T-cell (primary cell): ENCODE measurements around the gene NEUROD2. TPM values are rescaled to one million over a fixed set of nuclear protein-coding genes. Genes with fewer than 3 reads are reported as not detected.

ENCODE experiments used
- ATAC-seq, 4 experiments: fragments of 200-7000 bp in 3 of 4; fragments of 150-1000 bp in 1 of 4; cut with Tn5 transposase; replicated peaks in 1 of 4; 1 replicate in 3 of 4; 2 replicates in 1 of 4; pipeline ENCODE4 v1.10.0; 2021; ENCODE audit warnings: moderate library complexity in 3 of 4, mild to moderate bottlenecking in 2 of 4, moderate number of reproducible peaks in 1 of 4
- CTCF ChIA-PET, 2 donors: fragments of 300-600 bp; sonication (Branson Sonifier 250); formaldehyde crosslinking; loops; one replicate each; lab custom pipeline; 2022; ENCODE audit warnings: antibody characterized with exemption in 2 of 2; lab: Charles Lee
- POLR2A ChIA-PET, 2 donors: fragments of 300-600 bp; sonication (Branson Sonifier 250); formaldehyde crosslinking; loops; one replicate each; lab custom pipeline; 2022; ENCODE audit warnings: antibody characterized with exemption in 2 of 2; lab: Charles Lee
- DNase-seq, 35 experiments: peaks; one replicate each; pipeline versions ENCODE4 v3.0.0 to v3.0.0-alpha.2; 2013 to 2023
- H3K27ac ChIP-seq: one replicate; pipeline ENCODE4 v1.5.1; 2013; ENCODE audit warnings: low read length
- H3K27me3 ChIP-seq, 2 experiments: replicated peaks in 1 of 2; 1 replicate in 1 of 2; 2 replicates in 1 of 2; pipeline versions ENCODE4 v1.6.1 to v1.7.0; 2013; ENCODE audit warnings: low read length in 1 of 2, mixed read lengths in 1 of 2; ENCODE audit not compliant: control insufficient read depth in 2 of 2, insufficient read depth in 2 of 2; ENCODE audit errors: extremely low read depth in 1 of 2
- H3K36me3 ChIP-seq, 2 donors: 1 replicate in 1 of 2; 2 replicates in 1 of 2; pipeline versions ENCODE4 v1.6.1 to v1.7.0; 2013; ENCODE audit warnings: low read length in 1 of 2; ENCODE audit not compliant: control insufficient read depth in 2 of 2, insufficient read depth in 1 of 2; ENCODE audit errors: extremely low read depth in 1 of 2
- H3K4me1 ChIP-seq, 2 experiments: 1 replicate in 1 of 2; 2 replicates in 1 of 2; pipeline versions ENCODE4 v1.6.1 to v1.7.0; 2013; ENCODE audit warnings: low read length in 2 of 2, mixed read lengths in 1 of 2; ENCODE audit not compliant: insufficient read depth in 2 of 2, control insufficient read depth in 1 of 2; ENCODE audit errors: extremely low read depth in 1 of 2
- H3K4me3 ChIP-seq, 2 donors: 1 replicate in 1 of 2; 2 replicates in 1 of 2; pipeline versions ENCODE4 v1.5.1 to v1.7.0; 2013; ENCODE audit warnings: mild to moderate bottlenecking in 2 of 2, low read length in 1 of 2, moderate library complexity in 1 of 2; ENCODE audit not compliant: control insufficient read depth in 1 of 2; ENCODE audit errors: extremely low read depth in 1 of 2
- H3K9me3 ChIP-seq: 2 replicates; pipeline ENCODE4 v1.7.0; 2013
- H3K27ac Mint-ChIP-seq, 2 donors: one replicate each; pipeline ENCODE4 v1.8.0; 2020 to 2021; ENCODE audit warnings: mild to moderate bottlenecking in 2 of 2, mixed read lengths in 2 of 2
- H3K27me3 Mint-ChIP-seq, 2 donors: one replicate each; pipeline ENCODE4 v1.8.0; 2021 to 2022; ENCODE audit warnings: mixed read lengths in 2 of 2
- H3K36me3 Mint-ChIP-seq: one replicate; pipeline ENCODE4 v1.8.0; 2021; ENCODE audit warnings: mixed read lengths
- H3K4me1 Mint-ChIP-seq, 3 donors: one replicate each; pipeline ENCODE4 v1.8.0; 2020 to 2022; ENCODE audit warnings: mixed read lengths in 3 of 3, mild to moderate bottlenecking in 1 of 3
- H3K4me3 Mint-ChIP-seq, 3 donors: one replicate each; pipeline ENCODE4 v1.8.0; 2020 to 2022; ENCODE audit warnings: mild to moderate bottlenecking in 3 of 3, mixed read lengths in 3 of 3, moderate library complexity in 3 of 3
- H3K9me3 Mint-ChIP-seq, 3 donors: one replicate each; pipeline ENCODE4 v1.8.0; 2020 to 2022; ENCODE audit warnings: mixed read lengths in 3 of 3
- WGBS: methylation state at CpG from one replicate; pipeline ENCODE4 v1.1.5; 2013; ENCODE audit warnings: missing lambda C conversion rate; ENCODE audit not compliant: insufficient coverage; 5-methylcytosine and 5-hydroxymethylcytosine counted together
- total RNA-seq, 35 experiments: library from RNA in 6 of 35; stranded (reverse) in 6 of 35; fragments of 120-200 nt in 1 of 35; gene quantifications; one replicate each; pipeline versions ENCODE4 v1.2.1 to v1.2.4 and lab custom pipeline; 2013 to 2026

The NEUROD2 gene
- total RNA-seq, 5 donors from 2014 or later (not counting 1 experiment from before 2014, with no cell fraction given), result not detected

DNA sequence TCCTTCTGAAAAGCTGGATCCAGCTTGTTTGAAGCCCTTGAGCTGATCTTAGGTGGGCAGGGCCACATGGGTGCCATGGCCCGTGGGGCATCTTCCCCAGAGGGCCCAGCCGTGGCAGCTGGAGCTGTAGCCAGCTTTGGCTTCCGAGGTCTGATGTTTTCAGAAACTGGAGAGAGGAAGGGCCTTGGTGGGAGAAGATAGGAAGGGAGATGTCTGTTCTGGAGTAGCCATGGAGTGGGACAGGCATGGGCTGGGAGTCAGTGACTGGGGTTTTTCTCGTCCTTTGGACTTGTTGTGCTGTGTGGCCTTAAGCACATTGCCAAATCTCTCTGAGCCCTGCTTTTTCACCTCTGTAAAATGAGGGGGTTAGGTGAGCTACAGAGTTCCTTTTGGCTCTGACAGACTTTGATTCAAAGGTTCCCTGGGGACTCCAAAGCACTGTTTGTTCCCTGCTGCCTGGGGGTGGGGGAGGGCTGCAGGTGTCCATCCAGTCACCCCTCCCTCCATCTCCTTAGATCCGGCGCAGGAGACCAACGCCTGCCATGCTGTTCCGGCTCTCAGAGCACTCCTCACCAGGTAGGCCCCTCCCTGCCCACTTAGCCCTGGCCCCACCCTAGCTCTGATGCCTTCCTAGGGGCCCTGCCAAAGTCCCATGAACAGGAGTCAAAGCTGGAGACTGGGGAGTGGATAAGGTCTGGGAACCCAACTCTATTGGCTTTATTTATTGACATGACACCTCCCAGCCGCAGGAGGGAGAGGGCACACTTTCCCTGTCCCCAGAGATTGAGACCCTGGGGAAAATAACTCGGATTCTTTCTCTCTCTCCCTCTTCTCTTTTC, 21.2 kb upstream of the NEUROD2 start:
- H3K4me1 ChIP-seq, result peaks cover 15 to 23% of the 10 kb centered on the region in 2 experiments
- Mint-ChIP-seq H3K9me3 (no peaks in the 10 kb centered on the region), H3K4me1 (peaks cover 16 to 20% (median 17%) of the 10 kb centered on the region in 3 donors), H3K27me3 (peaks cover 40 to 43% of the 10 kb centered on the region in 2 donors), H3K36me3 (no peaks in the 10 kb centered on the region), H3K4me3 (no peak overlapping the region), H3K27ac (no peak overlapping the region)
- no peaks in the 10 kb centered on the region for H3K36me3 ChIP-seq
- CTCF ChIA-PET, result interaction anchor here (0.9 to 1.4 kb wide), 3 partner anchors 9 to 81 kb away, joined by 3 to 5 read pairs (median 4); no protein-coding TSS in a partner anchor
- H3K27me3 ChIP-seq, result peaks cover 0 to 88% of the 10 kb centered on the region in 2 experiments
- POLR2A ChIA-PET, result interaction anchor here in 1 of 2 donors (1.6 kb wide), 1 partner anchor 10 kb away, joined by 9 read pairs; no protein-coding TSS in a partner anchor
- no peak overlapping the region for H3K27ac ChIP-seq
- no peaks in the 10 kb centered on the region for H3K9me3 ChIP-seq
- H3K4me3 ChIP-seq, result no peak overlapping the region
- ATAC-seq (no peak), DNase-seq (no peak)
- 73% methylated on average over 4 of the region's 10 CpGs for WGBS

DNA sequence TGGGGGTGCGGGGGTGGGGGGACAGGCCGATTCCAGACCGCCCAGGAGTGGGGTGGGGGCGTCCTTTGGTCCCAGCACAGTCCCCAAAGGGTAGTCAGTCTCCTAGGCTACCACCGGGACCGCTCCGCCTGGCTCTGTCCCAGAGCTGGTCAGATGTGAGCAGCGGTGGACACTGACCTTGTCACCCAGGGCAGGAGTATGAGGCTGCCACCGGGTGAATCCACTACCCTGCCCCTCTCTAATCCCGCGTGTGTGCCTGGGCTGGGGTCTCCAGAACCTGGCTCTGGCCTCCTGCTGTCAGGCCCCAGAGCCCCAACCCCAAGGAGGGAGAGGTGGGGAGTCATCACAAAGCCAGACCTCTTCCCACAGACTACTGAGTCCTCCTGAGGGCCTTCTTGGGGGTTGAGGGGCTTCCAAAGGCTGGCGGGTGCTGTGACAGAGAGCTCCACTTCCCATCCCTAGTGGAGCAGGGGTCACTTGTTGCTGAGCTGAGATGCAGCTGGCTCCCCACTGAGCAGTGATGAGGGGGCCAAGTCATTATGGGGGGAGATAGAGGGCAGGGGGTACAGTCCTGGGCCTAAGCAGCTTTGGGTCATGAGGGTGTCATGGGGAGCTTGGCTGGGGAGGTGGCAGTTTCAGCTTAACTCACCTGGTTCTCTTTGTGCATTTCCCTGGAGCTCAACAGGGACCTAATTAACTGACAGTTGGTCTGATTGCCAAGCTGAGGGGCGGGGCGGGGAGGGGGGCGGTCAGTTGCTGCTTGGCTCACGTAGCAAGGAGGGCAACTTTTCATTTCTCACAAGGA, 20.2 kb upstream of the NEUROD2 start:
- H3K4me3 ChIP-seq, result no peak overlapping the region
- no peaks in the 10 kb centered on the region for H3K9me3 ChIP-seq
- peaks cover 21 to 33% of the 10 kb centered on the region in 2 experiments for H3K4me1 ChIP-seq
- POLR2A ChIA-PET, result interaction anchor here (0.5 to 1.6 kb wide), 3 partner anchors 9 to 29 kb away, joined by 4 to 9 read pairs (median 4); no protein-coding TSS in a partner anchor
- no peak overlapping the region for H3K27ac ChIP-seq
- DNase-seq, result no peak
- peaks cover 22 to 27% (median 23%) of the 10 kb centered on the region in 3 donors for H3K4me1 Mint-ChIP-seq
- no peaks in the 10 kb centered on the region for H3K36me3 ChIP-seq
- H3K27me3 ChIP-seq, result peaks cover 0 to 83% of the 10 kb centered on the region in 2 experiments
- H3K27me3 Mint-ChIP-seq, result peaks cover 40 to 43% of the 10 kb centered on the region in 2 donors
- WGBS, result 95% methylated on average over 11 of the region's 16 CpGs
- no peak for ATAC-seq
- H3K9me3 Mint-ChIP-seq, result no peaks in the 10 kb centered on the region
- CTCF ChIA-PET, result interaction anchor here (0.5 to 1.4 kb wide), 6 partner anchors 8 to 124 kb away, joined by 3 to 5 read pairs (median 3); no protein-coding TSS in a partner anchor
- H3K36me3 Mint-ChIP-seq, result no peaks in the 10 kb centered on the region
- peak overlapping the region in 2 of 3 donors; percentile 21 to 30 for H3K4me3 Mint-ChIP-seq
- H3K27ac Mint-ChIP-seq, result no peak overlapping the region

DNA sequence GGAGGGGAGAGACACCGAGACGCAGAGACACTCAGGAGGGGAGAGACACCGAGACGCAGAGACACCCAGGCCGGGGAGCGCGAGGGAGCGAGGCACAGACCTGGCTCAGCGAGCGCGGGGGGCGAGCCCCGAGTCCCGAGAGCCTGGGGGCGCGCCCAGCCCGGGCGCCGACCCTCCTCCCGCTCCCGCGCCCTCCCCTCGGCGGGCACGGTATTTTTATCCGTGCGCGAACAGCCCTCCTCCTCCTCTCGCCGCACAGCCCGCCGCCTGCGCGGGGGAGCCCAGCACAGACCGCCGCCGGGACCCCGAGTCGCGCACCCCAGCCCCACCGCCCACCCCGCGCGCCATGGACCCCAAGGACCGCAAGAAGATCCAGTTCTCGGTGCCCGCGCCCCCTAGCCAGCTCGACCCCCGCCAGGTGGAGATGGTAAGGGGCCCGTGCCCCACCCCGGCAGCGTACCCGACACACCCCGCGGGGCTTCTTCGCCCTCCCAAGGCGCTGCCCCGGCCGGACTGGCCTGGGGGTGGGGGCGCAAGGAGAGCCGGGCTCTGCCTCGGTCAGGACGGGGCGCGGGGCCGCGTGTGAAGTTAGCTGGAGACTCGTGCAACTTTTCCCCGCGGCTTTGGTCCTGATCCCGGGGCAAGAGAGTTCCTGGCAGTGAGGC, 19.5 kb upstream of the NEUROD2 start:
- Mint-ChIP-seq H3K4me3 (peak overlapping the region; percentile 46 to 66 (median 49)), H3K27me3 (peaks cover 40 to 43% of the 10 kb centered on the region in 2 donors), H3K9me3 (no peaks in the 10 kb centered on the region), H3K27ac (no peak overlapping the region), H3K4me1 (peaks cover 28 to 34% (median 30%) of the 10 kb centered on the region in 3 donors), H3K36me3 (no peaks in the 10 kb centered on the region)
- peaks cover 0 to 77% of the 10 kb centered on the region in 2 experiments for H3K27me3 ChIP-seq
- no peaks in the 10 kb centered on the region for H3K36me3 ChIP-seq
- DNase-seq (no peak), ATAC-seq (no peak)
- no peaks in the 10 kb centered on the region for H3K9me3 ChIP-seq
- peaks cover 19 to 39% of the 10 kb centered on the region in 2 experiments for H3K4me1 ChIP-seq
- no peak overlapping the region for H3K27ac ChIP-seq
- POLR2A ChIA-PET, result interaction anchor here (0.5 to 1.6 kb wide), 3 partner anchors 8 to 235 kb away, joined by 3 to 9 read pairs (median 4); no protein-coding TSS in a partner anchor
- 13% methylated on average over 62 of the region's 72 CpGs for WGBS
- CTCF ChIA-PET, result interaction anchor here in 1 of 2 donors (0.7 kb wide), 1 partner anchor 76 kb away, joined by 3 read pairs; no protein-coding TSS in a partner anchor
- H3K4me3 ChIP-seq, result peak overlapping the region in 1 of 2 donors; percentile 59

DNA sequence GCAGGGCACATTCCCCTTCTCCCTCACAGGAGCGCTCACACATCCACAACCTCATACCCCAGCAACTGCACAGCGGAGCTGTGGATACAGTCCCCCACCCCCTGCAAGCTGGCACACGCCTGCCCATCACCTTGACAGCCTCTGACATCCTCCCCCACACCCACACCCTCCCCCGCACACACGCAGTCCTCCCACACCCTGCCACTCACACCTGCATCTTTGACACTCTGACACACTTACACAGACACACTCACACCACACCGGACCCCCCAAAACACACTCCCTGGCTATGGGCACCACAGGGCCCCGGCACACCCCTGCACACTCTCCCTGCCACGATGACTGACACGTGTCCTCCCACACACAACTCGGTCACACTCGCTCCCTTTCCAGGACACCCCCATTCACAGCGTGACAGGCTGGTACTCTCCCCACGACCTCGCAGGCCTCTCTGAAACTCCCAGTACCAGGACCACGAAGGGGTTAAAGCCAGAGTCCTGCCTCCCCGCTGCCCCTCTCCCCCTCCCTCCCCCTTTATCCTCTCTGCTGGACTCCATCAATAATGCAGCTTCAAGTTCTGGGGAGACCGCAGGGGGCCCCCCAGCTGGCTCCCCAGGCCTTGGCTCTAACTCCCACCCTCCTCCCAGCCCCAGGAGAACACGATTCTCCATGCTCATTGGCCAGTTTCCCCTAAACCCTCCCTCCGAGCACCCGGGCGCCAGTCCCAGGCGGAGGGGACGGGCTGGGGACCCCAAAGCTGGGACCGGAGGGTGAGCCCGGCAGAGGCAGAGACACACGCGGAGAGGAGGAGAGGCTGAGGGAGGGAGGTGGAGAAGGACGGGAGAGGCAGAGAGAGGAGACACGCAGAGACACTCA, 18.7 kb upstream of the NEUROD2 start, which contains the start of gene PPP1R1B:
Gene PPP1R1B, plus strand, starts transcription at position 782 of the 876 bp plus-strand sequence. CDS start 441 bp downstream, outside the sequence.
- Histone ChIP-seq H3K9me3 (no peaks in the 10 kb centered on the region), H3K27ac (no peak within 1 kb of the TSS), H3K36me3 (no peaks in the 10 kb centered on the region), H3K4me3 (peak within 1 kb of the TSS in 1 of 2 donors; percentile 59), H3K27me3 (peaks cover 0 to 75% of the 10 kb centered on the region in 2 experiments), H3K4me1 (peaks cover 14 to 43% of the 10 kb centered on the region in 2 experiments)
- H3K36me3 Mint-ChIP-seq, result no peaks in the 10 kb centered on the region
- no peaks in the 10 kb centered on the region for H3K9me3 Mint-ChIP-seq
- WGBS, result 20% methylated on average over 22 of the region's 29 CpGs
- peaks cover 35 to 39% of the 10 kb centered on the region in 2 donors for H3K27me3 Mint-ChIP-seq
- POLR2A ChIA-PET, result interaction anchor here in 1 of 2 donors (0.7 kb wide), 1 partner anchor 235 kb away, joined by 3 read pairs; no protein-coding TSS in a partner anchor
- CTCF ChIA-PET, result no interaction called here
- ATAC-seq, result no peak
- no peak within 1 kb of the TSS for H3K27ac Mint-ChIP-seq
- no peak for DNase-seq
- peak within 1 kb of the TSS; percentile 46 to 66 (median 49) for H3K4me3 Mint-ChIP-seq
- peaks cover 27 to 40% (median 33%) of the 10 kb centered on the region in 3 donors for H3K4me1 Mint-ChIP-seq

DNA sequence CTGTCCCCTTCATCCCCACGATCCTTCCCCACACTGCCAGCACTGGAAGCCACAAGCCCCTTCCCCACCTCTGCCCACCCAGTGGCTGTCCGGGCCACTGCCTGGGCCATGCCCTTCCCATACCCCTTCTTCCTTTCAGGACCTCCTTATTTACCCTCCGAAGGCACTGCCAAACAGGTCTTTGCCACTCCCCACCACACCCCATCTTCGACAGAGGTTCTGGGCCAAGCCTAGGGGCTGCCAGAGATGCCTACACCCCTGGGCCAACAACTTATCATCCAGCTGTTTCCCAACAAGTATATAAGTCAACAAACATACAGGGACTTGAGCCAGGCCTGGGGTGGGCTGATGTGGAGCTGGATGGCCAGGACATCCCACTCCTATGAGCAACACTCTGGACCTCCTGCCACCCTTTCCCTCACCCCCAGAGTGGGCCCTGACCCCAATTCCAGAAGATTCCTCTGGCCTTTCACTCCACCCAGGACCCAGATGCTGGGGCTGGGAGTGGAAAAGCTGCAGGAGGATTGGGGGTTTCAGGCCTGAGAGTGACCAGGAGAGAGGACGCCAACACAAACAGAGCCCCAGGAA, 17.6 kb upstream of the NEUROD2 start:
- peaks cover 20 to 36% (median 30%) of the 10 kb centered on the region in 3 donors for H3K4me1 Mint-ChIP-seq
- Histone ChIP-seq H3K36me3 (no peaks in the 10 kb centered on the region), H3K4me1 (peaks cover 14 to 41% of the 10 kb centered on the region in 2 experiments), H3K4me3 (no peak overlapping the region), H3K27ac (no peak overlapping the region), H3K9me3 (no peaks in the 10 kb centered on the region), H3K27me3 (peaks cover 0 to 69% of the 10 kb centered on the region in 2 experiments)
- ATAC-seq (no peak), DNase-seq (no peak)
- ChIA-PET CTCF (no interaction called here), POLR2A (no interaction called here)
- no peaks in the 10 kb centered on the region for H3K9me3 Mint-ChIP-seq
- peaks cover 31 to 35% of the 10 kb centered on the region in 2 donors for H3K27me3 Mint-ChIP-seq
- peak overlapping the region in 1 of 3 donors; percentile 66 for H3K4me3 Mint-ChIP-seq
- WGBS, result 80% methylated on average over 2 of the region's 5 CpGs
- no peak overlapping the region for H3K27ac Mint-ChIP-seq
- no peaks in the 10 kb centered on the region for H3K36me3 Mint-ChIP-seq
